GM19452 (cell line): ENCODE measurements around the gene CTSS.
"Not testable (repeated sequence)": the region's sequence is repeated elsewhere in the genome, so short reads cannot be mapped to it uniquely, and the experiment has no call there.

ENCODE experiments used
- ATAC-seq: cut with Tn5 transposase; IDR thresholded peaks from one replicate; pipeline ENCODE4 v1.9.1; 2021; ENCODE audit not compliant: unreplicated experiment

Gene CTSS

GRCh38 chr1:150775931-150776505 lies 10.4 kb upstream of the CTSS start:
- not testable (repeated sequence) for ATAC-seq

GRCh38 chr1:150775276-150775675 lies 9.7 kb upstream of the CTSS start:
- ATAC-seq = no peak

- no peak for ATAC-seq
Measured at GRCh38 chr1:150772326-150772725, 6.7 kb upstream of the CTSS start.

GRCh38 chr1:150767704-150768103 lies 2.1 kb upstream of the CTSS start:
- ATAC-seq = not testable (repeated sequence)

GRCh38 chr1:150765977-150766301 lies 361 bp upstream of the CTSS start:
- peak; percentile 21 for ATAC-seq

- no peak for ATAC-seq
Measured at GRCh38 chr1:150764617-150765101, 919 bp downstream of the CTSS start.

GRCh38 chr1:150763018-150763417 lies 2.6 kb downstream of the CTSS start:
- ATAC-seq = no peak

GRCh38 chr1:150762552-150762951 lies 3.0 kb downstream of the CTSS start:
- no peak for ATAC-seq

GRCh38 chr1:150761801-150762200 lies 3.8 kb downstream of the CTSS start:
- no peak for ATAC-seq

GRCh38 chr1:150760013-150760412 lies 5.6 kb downstream of the CTSS start:
- no peak for ATAC-seq

- ATAC-seq = no peak
Measured at GRCh38 chr1:150753416-150753815, 12.2 kb downstream of the CTSS start.

GRCh38 chr1:150751443-150751842 lies 14.1 kb downstream of the CTSS start:
- no peak for ATAC-seq

- no peak for ATAC-seq
Measured at GRCh38 chr1:150749720-150750311, 15.8 kb downstream of the CTSS start.

GRCh38 chr1:150748878-150749719 lies 16.5 kb downstream of the CTSS start:
- no peak for ATAC-seq

- no peak for ATAC-seq
Measured at GRCh38 chr1:150730130-150730721, 35.4 kb downstream of the CTSS start.

- no peak for ATAC-seq
Measured at GRCh38 chr1:150724336-150724735, 41.2 kb downstream of the CTSS start.

GRCh38 chr1:150720703-150721102 lies 44.9 kb downstream of the CTSS start, which contains the start of gene HORMAD1:
Gene HORMAD1 (minus strand): TSS chr1:150720895. CDS start chr1:150719505, 1,390 bp downstream.
- no peak for ATAC-seq

- ATAC-seq = no peak
Measured at GRCh38 chr1:150720098-150720497, 45.5 kb downstream of the CTSS start.

- no peak for ATAC-seq
Measured at GRCh38 chr1:150718225-150718891, 47.2 kb downstream of the CTSS start.

- not testable (repeated sequence) for ATAC-seq
Measured at GRCh38 chr1:150709031-150709430, 56.5 kb downstream of the CTSS start.

- ATAC-seq = no peak
Measured at GRCh38 chr1:150708595-150708994, 57.0 kb downstream of the CTSS start.
